ENCODE results near the gene DDX54.

DDX54 gene

GRCh38 chr12:113222730-113223531, 37.7 kb upstream of the DDX54 start:
- no peak for TF ChIP-seq CTCF (IDR thresholded peaks at IDR 0.05; ENCODE audit: insufficient read depth, low read depth, low read length, missing control alignments)
- DNase-seq (ENCODE audit: low read depth) = peak; percentile 62
- H3K4me3 ChIP-seq (ENCODE audit: low read length) = peak overlapping the region; percentile 72

GRCh38 chr12:113221997-113222729, 36.9 kb upstream of the DDX54 start:
- TF ChIP-seq CTCF (IDR thresholded peaks at IDR 0.05; ENCODE audit: insufficient read depth, low read depth, low read length, missing control alignments) = no peak
- H3K4me3 ChIP-seq (ENCODE audit: low read length) = peak overlapping the region; percentile 72
- peak; percentile 24 for DNase-seq (ENCODE audit: low read depth)

GRCh38 chr12:113221181-113221996, 36.1 kb upstream of the DDX54 start, which contains the start of gene TPCN1:
TPCN1 (plus strand) TSS chr12:113221464; CDS start chr12:113226853, 5,389 bp downstream.
- DNase-seq (ENCODE audit: low read depth) = peak; percentile 100
- peak within 1 kb of the TSS; percentile 72 for H3K4me3 ChIP-seq (ENCODE audit: low read length)
- no peak for TF ChIP-seq CTCF (IDR thresholded peaks at IDR 0.05; ENCODE audit: insufficient read depth, low read depth, low read length, missing control alignments)

- peak overlapping the region; percentile 65 for H3K4me3 ChIP-seq (ENCODE audit: low read length)
- TF ChIP-seq CTCF (IDR thresholded peaks at IDR 0.05; ENCODE audit: insufficient read depth, low read depth, low read length, missing control alignments) = no peak
- peak; percentile 34 for DNase-seq (ENCODE audit: low read depth)
Measured at GRCh38 chr12:113220593-113221180, 35.4 kb upstream of the DDX54 start.

GRCh38 chr12:113216027-113216426, 30.7 kb upstream of the DDX54 start:
- no peak for DNase-seq (ENCODE audit: low read depth)
- TF ChIP-seq CTCF (IDR thresholded peaks at IDR 0.05; ENCODE audit: insufficient read depth, low read depth, low read length, missing control alignments) = no peak
- H3K4me3 ChIP-seq (ENCODE audit: low read length) = no peak overlapping the region

GRCh38 chr12:113214895-113215400, 29.7 kb upstream of the DDX54 start:
- no peak overlapping the region for H3K4me3 ChIP-seq (ENCODE audit: low read length)
- DNase-seq (ENCODE audit: low read depth) = peak; percentile 76
- no peak for TF ChIP-seq CTCF (IDR thresholded peaks at IDR 0.05; ENCODE audit: insufficient read depth, low read depth, low read length, missing control alignments)

Measured in epithelial cell of esophagus (primary cell).